ENCODE measurements around the gene CNN2. TPM values are rescaled to one million over a fixed set of nuclear protein-coding genes. Genes with fewer than 3 reads are reported as not detected.

CNN2 gene
- total and polyA plus RNA-seq, 9 of the 15 experiments (the other 6 are each of a cell fraction or from before 2014, with no cell fraction given): 12.1 to 174 (median 52.7) TPM

- TF ChIP-seq ZBTB26 (CRISPR knock-in tag; IDR thresholded peaks at IDR 0.05) (no peak), E2F8 (IDR thresholded peaks at IDR 0.05; ENCODE audit: low read depth, partially characterized antibody) (no peak), NFE2 (IDR thresholded peaks at IDR 0.05; ENCODE audit: low read depth) (no peak), E2F3 (CRISPR knock-in tag; IDR thresholded peaks at IDR 0.05) (no peak), RBFOX2 (IDR thresholded peaks at IDR 0.05; ENCODE audit: low read depth, low read length) (peak; percentile 74), NFRKB (IDR thresholded peaks at IDR 0.05; ENCODE audit: low read depth) (no peak), MAFG (tag; conservative IDR thresholded peaks at IDR 0.05) (no peak), TARDBP (IDR thresholded peaks at IDR 0.05) (peak; percentile 45; the same call in 1 of the 2 replicates), MXI1 (IDR thresholded peaks at IDR 0.05; ENCODE audit: low read depth, low read length) (no peak), MITF (IDR thresholded peaks at IDR 0.05) (no peak), TCF7 (IDR thresholded peaks at IDR 0.05; ENCODE audit: borderline replicate concordance) (no peak)
- TF ChIP-seq, protein P1, sequence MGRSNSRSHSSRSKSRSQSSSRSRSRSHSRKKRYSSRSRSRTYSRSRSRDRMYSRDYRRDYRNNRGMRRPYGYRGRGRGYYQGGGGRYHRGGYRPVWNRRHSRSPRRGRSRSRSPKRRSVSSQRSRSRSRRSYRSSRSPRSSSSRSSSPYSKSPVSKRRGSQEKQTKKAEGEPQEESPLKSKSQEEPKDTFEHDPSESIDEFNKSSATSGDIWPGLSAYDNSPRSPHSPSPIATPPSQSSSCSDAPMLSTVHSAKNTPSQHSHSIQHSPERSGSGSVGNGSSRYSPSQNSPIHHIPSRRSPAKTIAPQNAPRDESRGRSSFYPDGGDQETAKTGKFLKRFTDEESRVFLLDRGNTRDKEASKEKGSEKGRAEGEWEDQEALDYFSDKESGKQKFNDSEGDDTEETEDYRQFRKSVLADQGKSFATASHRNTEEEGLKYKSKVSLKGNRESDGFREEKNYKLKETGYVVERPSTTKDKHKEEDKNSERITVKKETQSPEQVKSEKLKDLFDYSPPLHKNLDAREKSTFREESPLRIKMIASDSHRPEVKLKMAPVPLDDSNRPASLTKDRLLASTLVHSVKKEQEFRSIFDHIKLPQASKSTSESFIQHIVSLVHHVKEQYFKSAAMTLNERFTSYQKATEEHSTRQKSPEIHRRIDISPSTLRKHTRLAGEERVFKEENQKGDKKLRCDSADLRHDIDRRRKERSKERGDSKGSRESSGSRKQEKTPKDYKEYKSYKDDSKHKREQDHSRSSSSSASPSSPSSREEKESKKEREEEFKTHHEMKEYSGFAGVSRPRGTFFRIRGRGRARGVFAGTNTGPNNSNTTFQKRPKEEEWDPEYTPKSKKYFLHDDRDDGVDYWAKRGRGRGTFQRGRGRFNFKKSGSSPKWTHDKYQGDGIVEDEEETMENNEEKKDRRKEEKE (IDR thresholded peaks at IDR 0.05; ENCODE audit: borderline replicate concordance in 1 of 2, control insufficient read depth in 1 of 2, low read depth in 2 of 2, low read length in 1 of 2): no peak
- TF ChIP-seq, protein P2, sequence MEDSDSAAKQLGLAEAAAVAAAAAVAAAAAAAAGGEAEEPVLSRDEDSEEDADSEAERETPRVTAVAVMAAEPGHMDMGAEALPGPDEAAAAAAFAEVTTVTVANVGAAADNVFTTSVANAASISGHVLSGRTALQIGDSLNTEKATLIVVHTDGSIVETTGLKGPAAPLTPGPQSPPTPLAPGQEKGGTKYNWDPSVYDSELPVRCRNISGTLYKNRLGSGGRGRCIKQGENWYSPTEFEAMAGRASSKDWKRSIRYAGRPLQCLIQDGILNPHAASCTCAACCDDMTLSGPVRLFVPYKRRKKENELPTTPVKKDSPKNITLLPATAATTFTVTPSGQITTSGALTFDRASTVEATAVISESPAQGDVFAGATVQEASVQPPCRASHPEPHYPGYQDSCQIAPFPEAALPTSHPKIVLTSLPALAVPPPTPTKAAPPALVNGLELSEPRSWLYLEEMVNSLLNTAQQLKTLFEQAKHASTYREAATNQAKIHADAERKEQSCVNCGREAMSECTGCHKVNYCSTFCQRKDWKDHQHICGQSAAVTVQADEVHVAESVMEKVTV (CRISPR knock-in tag; IDR thresholded peaks at IDR 0.05): peak; percentile 80
- TF ChIP-seq, protein P3, sequence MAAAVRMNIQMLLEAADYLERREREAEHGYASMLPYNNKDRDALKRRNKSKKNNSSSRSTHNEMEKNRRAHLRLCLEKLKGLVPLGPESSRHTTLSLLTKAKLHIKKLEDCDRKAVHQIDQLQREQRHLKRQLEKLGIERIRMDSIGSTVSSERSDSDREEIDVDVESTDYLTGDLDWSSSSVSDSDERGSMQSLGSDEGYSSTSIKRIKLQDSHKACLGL (CRISPR knock-in tag; IDR thresholded peaks at IDR 0.05; ENCODE audit: borderline replicate concordance, poor library complexity, severe bottlenecking): no peak
These were observed 43.7 kb upstream of the CNN2 start (continued) for GRCh38 chr19:982567-983170.
